Fibroblast of the conjunctiva (primary cell): ENCODE data around the gene HGFAC.
"Not testable (repeated sequence)": the region's sequence is repeated elsewhere in the genome, so short reads cannot be mapped to it uniquely, and the experiment has no call there.

Experiments
- DNase-seq: peaks from one replicate; pipeline ENCODE4 v3.0.0-alpha.2; 2010; ENCODE audit warnings: low read depth

The HGFAC gene

DNA sequence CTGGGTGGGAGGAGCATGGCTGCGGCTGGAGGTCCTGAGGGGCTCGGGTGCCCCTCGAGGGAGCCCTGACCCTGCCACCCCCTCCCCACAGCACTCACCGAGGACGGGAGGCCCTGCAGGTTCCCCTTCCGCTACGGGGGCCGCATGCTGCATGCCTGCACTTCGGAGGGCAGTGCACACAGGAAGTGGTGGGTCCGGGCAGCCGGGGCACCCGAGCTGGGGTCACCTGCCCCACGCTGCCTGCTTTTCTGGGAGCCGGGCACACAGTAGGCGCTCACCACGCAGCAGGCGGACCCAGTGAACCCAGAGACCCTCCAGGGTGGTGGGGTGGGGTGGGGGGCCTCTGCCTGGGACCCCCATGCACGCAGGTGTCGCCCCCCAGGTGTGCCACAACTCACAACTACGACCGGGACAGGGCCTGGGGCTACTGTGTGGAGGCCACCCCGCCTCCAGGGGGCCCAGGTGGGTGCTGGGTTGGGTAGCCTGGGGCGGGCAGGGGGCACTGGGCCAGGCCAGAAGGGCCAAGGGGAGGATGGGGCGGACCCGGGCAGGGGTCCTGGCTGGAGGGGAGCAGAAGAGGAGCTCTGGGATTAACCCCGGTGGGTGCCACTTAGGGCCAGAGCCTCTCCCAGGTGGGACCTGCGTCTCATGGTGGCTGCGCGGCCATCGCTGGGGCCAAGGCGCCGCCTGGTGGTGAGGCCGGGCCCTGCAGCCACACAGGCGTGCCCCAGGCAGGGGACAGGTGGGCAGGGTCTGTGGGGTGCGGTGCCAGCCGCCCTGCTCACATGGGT is 1.4 kb downstream of the HGFAC start:
- no peak for DNase-seq

DNA sequence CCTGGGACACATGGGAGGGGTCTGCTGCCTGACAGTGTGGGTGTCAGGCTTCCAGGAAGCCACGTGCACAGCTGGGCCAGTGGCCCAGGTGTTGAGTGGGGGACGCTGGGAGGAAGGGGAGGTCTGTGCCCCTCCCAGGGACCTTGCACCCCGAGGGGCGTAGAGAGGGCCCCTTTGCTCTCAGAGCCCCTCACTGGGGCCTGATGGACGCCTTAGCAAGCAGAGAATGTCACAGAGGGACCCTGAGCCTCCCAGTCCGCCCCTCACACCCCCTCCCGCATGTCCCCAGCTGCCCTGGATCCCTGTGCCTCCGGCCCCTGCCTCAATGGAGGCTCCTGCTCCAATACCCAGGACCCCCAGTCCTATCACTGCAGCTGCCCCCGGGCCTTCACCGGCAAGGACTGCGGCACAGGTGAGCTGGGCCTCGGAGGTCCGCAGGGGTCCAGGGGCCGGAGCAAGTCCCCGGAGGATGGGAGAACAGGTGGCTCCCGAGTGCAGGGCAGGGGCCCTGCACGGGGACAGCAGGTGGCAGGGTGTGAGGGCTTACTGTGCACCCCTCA is 2.1 kb downstream of the HGFAC start:
- DNase-seq: no peak

DNA sequence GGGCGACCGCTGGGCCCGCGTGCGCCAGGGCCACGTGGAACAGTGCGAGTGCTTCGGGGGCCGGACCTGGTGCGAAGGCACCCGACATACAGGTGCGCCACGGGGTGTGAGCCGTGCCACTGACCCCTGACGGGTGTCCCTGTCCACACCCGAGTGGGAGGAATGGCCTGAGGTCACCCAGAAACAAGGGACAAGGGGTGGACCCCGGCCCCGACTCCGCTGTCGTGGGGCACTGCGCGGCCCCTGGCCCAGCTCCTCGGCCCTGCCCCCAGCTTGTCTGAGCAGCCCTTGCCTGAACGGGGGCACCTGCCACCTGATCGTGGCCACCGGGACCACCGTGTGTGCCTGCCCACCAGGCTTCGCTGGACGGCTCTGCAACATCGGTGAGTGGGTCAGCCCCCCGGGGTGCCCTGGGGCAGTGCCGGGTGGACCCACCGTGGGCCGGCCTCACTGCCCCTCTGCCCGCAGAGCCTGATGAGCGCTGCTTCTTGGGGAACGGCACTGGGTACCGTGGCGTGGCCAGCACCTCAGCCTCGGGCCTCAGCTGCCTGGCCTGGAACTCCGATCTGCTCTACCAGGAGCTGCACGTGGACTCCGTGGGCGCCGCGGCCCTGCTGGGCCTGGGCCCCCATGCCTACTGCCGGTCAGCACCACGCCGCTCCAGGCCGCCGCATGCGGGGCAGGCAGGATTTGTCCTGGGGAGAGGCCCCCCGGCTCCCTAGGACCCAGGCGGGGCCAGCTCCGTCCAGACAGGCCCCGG is 2.8 kb downstream of the HGFAC start:
- DNase-seq: no peak

- DNase-seq: no peak
These were observed 3.5 kb downstream of the HGFAC start for GRCh38 chr4:3445111-3445820.

GRCh38 chr4:3445829-3446545 is 4.2 kb downstream of the HGFAC start:
- DNase-seq: no peak

DNA sequence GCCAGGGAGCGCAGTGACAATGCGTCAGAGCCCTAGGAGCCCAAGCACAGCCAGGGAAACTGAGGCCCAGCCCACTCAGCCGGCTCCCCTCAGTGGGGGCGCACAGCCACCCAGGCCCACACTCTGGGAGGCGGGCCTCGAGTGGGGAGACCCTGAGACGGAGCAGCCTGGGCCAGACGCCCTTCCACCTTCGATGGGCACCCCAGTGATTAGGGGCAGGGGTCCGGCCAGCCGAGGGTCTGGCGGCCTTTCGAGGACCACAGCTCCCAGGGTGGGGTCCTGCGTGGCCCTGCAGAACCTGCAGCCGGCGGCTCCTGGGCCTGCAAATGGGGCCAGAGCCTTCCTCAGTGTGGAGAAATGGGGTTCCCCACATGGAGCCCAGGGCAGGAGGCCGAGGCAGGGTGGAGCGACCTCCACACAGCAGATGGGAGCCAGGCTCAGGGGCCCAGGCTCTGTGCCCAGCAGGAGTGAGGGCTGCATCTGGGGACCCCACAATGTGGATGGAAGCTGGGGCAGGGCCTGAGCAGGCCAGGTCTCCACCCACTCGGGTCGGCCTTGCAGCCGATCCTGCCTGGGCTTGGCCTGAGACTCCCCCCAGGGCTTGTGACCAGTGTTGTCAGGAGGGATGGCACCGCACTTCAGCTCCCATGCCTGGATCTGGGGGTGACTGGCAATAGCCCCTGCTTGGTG is 5.0 kb downstream of the HGFAC start:
- no peak for DNase-seq

DNA sequence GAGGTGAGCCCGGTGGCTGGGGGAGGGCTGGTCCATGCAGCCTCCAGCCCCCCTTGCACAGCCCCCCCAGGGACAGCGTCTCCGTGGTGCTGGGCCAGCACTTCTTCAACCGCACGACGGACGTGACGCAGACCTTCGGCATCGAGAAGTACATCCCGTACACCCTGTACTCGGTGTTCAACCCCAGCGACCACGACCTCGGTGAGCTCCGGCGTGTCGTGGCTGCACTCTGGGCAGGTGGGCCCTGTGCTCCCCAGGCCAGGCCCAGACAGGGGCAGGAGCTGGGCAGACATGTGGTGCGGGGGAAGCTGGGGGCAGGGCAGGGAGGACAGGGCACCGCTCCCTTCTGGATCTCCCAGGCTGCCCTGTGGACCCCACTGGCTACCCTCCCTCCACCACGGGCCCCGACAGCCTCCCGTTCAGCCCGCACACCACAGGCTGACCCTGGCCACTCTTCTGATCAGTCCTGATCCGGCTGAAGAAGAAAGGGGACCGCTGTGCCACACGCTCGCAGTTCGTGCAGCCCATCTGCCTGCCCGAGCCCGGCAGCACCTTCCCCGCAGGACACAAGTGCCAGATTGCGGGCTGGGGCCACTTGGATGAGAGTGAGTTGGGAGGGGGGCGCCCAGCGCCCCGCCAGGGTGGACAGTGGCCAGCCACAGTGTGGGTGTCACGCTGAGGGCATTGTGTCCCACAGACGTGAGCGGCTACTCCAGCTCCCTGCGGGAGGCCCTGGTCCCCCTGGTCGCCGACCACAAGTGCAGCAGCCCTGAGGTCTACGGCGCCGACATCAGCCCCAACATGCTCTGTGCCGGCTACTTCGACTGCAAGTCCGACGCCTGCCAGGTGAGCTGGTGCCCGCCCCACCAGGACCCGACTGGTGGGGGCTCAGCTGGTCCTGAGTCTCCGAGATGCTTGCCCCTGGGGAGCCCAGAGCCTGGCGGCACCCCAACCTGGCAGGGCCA is 5.9 kb downstream of the HGFAC start:
- DNase-seq: no peak

DNA sequence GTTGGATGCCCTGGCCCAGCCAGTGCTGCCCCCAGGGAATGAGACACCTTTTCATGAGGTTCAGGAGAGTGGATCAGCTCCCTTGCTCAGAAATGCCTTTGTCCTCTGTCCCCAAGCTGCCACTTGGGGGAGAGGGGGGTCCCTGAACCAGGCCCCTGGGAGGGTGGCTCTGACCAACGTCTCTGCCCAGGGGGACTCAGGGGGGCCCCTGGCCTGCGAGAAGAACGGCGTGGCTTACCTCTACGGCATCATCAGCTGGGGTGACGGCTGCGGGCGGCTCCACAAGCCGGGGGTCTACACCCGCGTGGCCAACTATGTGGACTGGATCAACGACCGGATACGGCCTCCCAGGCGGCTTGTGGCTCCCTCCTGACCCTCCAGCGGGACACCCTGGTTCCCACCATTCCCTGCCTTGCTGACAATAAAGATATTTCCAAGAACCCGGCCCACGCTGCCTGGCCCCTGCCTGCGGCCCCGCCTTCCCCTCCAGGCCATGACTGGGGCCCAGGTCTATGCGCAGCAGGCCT is 7.3 kb downstream of the HGFAC start:
- no peak for DNase-seq

DNA sequence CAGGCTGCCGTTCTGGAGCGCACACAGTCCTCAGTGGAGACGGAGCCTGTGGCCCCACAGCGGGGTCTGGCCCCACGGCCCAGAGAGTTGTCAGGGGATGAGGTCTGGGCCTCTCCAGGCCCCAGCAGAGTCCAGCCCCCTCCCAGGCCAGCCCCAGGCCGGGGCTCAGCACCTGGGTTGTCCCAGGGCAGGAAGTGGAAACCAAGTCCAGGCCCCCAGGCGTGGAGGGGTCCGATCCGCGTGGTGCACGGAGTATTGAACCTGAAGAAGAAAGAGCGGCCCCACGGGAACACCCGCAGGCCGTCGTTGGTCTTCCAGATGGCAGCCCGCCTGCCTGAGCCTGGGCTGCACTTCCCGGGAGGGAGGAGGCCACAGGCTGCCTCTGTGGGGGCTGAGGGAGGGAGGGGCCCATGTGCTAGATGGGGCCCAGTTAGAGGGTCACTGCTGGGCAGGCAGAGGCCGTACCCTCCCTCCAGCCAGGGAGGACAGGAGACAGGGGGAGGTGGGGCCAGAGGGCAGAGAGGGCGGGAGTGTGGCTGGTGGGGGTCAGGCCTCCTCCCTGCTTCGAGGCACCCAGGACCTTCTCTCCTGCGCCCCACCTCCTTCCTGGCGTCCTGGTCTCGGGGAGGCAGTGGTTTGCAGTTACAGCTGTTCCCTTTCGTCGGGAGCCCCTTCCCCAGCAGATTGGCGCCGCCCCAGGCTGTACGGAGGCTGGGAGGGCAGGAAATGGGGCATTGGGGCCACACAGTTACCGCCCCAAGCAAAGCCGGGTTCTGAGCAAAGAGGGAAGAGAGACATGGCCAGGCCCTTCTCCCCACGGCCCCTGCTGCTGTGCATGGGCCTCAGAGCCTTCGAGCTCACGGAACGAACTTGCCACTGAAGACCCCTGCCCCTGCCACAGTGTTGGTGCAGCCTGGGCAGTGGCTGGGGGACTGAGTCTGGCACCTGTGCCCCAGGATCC is 8.1 kb downstream of the HGFAC start:
- DNase-seq: no peak

- no peak for DNase-seq
These were observed 8.9 kb downstream of the HGFAC start for GRCh38 chr4:3450643-3451042.

DNA sequence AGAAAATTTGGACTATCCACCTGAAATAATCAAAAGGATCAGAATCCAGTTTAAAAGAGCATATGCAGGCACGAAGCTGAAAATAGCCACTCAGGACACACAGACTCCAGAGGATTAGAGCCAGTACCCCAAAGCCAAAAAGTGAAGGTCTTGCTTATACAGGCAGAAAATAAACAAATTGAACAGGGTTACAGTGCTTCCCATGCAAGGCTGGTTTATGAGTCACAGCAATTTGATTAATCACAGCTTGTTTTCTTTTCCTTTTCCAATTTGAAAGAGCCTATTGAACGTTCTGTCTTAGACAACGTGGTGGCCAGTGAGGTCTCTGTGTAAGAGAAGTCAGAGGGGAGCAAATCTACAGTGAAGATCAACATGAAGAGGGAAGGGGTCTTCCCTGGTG is 10.2 kb downstream of the HGFAC start:
- peak; percentile 4 for DNase-seq

- DNase-seq: no peak
These were observed 10.6 kb downstream of the HGFAC start for GRCh38 chr4:3452376-3452775.

GRCh38 chr4:3455596-3455995 is 13.8 kb downstream of the HGFAC start:
- not testable (repeated sequence) for DNase-seq

- DNase-seq: no peak
These were observed 16.6 kb downstream of the HGFAC start for GRCh38 chr4:3458371-3458770.

DNA sequence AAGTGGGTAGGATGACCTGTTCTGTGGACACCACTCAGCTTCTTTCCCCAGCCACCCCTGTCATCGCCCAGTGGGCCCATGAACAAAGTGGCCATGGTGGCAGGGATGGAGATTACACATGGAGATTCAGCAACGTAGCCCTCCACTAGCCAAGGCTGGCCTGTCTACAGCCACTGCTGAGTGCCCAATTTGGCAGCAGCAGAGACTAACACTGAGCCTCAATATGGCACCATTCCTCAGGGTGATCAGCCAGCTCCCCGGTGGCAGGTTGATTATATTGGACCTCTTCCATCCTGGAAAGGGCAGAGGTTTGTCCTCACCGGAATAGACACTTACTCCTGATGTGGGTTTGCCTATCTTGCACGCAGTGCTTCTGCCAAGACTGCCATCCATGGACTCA is 17.4 kb downstream of the HGFAC start:
- DNase-seq: not testable (repeated sequence)

DNA sequence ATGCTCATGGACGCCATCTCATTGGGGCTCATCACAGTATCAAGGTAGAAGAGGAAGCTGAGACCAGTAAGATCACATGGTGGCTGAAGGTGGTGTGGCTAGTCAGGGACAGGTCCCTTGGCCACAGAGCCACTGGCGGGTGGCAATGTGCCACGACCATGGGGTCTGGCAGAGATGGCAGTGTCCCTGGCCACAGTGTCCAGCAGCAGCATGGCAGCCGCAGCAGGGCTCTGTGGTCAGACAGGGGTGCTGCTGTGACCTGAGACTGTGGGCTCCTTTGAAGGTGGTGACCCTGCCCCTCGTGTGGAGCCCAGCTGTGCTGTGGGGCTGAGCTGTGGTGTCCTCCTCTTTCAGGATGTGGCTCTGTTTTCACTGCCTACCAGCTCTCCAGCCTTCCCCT is 19.2 kb downstream of the HGFAC start:
- no peak for DNase-seq

DNA sequence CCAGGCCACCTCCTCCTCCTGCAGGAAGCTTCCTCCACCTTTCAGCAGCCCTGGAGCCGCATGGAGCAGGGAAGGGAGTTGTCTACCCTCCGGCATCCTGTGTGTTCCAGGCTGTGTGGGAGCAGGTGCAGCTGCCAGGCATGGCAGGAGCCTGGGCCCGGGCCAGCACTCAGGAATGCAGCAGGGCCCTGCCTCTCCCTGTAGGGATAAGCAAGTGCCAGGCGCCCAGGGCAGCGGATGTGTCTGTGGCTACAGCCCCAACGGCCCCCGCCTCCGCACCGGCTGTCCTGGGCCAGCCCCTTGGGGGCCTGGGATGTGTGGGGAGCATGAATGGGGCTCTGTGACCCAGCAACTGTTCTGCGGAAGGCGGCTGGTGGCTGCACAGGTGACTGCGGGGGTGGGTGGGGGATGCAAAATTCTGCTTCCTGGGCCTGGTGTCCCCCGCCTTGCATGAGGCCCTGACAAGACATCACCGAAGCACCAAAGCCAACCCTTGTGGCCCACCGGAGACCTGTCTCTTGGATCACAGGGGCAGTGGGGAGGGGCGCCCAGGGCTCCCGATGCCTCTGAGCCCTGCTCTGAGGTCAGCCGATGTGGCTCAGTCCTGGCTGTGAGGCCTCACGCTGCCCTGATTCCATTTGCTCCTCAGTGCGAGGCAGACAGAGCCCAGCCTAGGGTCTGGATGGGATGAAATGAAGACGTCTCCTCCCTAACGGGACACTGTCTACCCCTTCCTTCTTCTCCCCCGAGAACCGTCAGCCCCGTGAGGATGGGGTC is 19.9 kb downstream of the HGFAC start:
- DNase-seq: no peak

DNA sequence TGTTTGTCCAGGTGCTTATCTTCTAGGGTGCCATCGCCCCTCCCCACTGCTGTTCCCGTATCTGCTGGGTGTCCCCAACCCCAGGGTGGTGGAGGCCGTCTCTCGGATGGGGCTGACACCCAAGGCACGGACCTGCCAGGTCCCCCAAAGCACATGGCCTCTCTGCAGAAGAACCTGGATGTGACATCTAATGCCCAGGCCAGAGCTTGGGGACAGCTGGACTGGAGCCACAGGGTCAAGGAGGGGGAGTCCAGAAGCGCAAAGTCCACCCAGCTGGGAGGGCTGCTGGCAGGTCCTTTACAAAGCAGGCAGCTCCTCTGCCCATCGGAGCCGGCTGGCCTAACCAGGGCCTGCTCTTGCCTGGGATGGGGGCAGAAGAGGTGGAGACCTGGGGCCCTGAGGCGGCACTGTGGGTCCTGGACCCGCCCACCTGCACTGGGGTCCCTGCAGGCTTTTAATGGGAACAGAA is 20.6 kb downstream of the HGFAC start:
- DNase-seq: no peak
